ENCODE results near the gene ABHD12B.

DNA sequence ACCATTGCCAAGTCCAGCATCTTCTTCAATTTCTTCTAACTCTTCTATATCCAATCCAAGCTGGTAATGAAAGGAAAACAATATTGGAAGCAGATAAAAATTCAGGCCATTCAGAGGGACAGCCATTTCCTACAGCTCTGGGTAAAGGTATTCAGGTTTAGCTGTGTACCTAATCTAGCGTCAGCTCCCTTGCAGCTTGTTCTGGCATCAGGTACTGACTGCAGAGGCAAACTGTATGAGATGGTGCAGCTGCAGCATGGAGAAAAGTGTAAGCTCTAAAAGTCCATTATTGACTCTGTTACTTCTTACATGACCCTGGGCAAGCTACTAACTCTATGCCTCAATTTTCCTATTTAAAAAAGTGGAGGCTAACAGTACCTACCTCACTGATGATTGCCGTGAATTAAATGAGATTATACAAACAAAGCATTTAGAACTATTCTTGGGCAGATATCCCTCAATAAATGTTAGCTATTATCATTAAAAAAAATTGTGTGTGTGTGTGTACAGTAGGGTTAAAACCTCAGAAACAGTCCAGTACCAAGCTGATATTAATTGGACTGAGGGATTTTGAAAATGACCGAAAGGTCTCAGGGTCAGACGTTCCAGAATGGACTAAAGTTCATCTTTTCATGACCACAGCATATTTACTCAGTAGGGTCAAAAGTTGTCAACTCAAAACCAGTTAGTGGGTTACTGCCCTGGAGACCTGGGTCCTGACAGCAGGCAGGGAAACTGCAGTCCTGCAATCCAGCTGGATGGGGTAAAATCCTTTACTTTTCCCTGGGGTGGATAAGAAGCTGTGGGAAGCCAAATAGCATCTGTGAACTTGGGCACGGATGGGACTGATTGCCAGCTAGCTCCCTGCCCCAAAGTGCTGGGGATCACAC lies 63.5 kb downstream of the ABHD12B start:
- TF ChIP-seq CTCF (IDR thresholded peaks at IDR 0.05) (no peak), EP300 (IDR thresholded peaks at IDR 0.05) (no peak)
